HepG2 (cell line): Measurements from ENCODE around the gene FAM162A. TPM values are rescaled to one million over a fixed set of nuclear protein-coding genes. Genes with fewer than 3 reads are reported as not detected.
A peak's percentile ranks its signal among the peaks of the same experiment; 100 is the strongest.
"Not testable (repeated sequence)": the region's sequence is repeated elsewhere in the genome, so short reads cannot be mapped to it uniquely, and the experiment has no call there.

Experiments
- ATAC-seq: fragments of 200-7000 bp; cut with Tn5 transposase; 3 replicates; pipeline ENCODE4 v1.9.1; 2020; ENCODE audit warnings: mild to moderate bottlenecking, moderate library complexity
- BruUV-seq: library from RNA; stranded (reverse); fragments of 400-500 nt; replicated peaks from 2 replicates; lab custom pipeline; 2021; lab: Mats Ljungman, UMichigan
- CTCF ChIA-PET: fragments of 300-600 bp; formaldehyde crosslinking; extraction: SDS; loops from one replicate; lab custom pipeline; 2021; ENCODE audit warnings: low total read pairs, inconsistent platforms, low intra/inter-chr PET ratio; lab: Yijun Ruan, JAX
- POLR2A ChIA-PET: fragments of 350-600 bp; sonication (Branson Sonifier 250); formaldehyde crosslinking; loops from one replicate; lab custom pipeline; 2020; ENCODE audit warnings: antibody characterized with exemption, inconsistent platforms; lab: Yijun Ruan, JAX
- DNase-seq: peaks from one replicate; pipeline ENCODE4 v3.0.0-alpha.2; 2015; ENCODE audit warnings: low spot score
- FAIRE-seq: peaks from 3 replicates; lab custom pipeline; 2011; peaks lifted over from hg19 to GRCh38; lab: Jason Lieb, UNC
- H2AFZ ChIP-seq: one replicate; pipeline ENCODE4 v1.6.1; 2011; ENCODE audit warnings: low read length, inconsistent platforms
- H3K27ac ChIP-seq: fragments of 300-600 bp; 3 replicates; pipeline ENCODE4 v1.8.0; 2011; ENCODE audit warnings: mixed run types, mild to moderate bottlenecking, mixed read lengths, low read length, inconsistent platforms; ENCODE audit not compliant: insufficient read depth; ENCODE audit errors: extremely low read length
- H3K27me3 ChIP-seq, 2 experiments: fragments of 200-600 bp in 1 of 2; 2 replicates in 1 of 2; 3 replicates in 1 of 2; pipeline versions ENCODE4 v1.6.0 to v1.8.0; 2011; ENCODE audit warnings: low read length in 2 of 2, mild to moderate bottlenecking in 2 of 2, moderate library complexity in 2 of 2, inconsistent platforms in 1 of 2; ENCODE audit not compliant: insufficient read depth in 2 of 2, control insufficient read depth in 1 of 2
- H3K36me3 ChIP-seq, 2 experiments: fragments of 200-600 bp in 1 of 2; replicated peaks in 1 of 2; 2 replicates in 1 of 2; 3 replicates in 1 of 2; pipeline versions ENCODE4 v1.5.1 to v1.8.0; 2011; ENCODE audit warnings: low read length in 2 of 2, inconsistent platforms in 1 of 2; ENCODE audit not compliant: insufficient read depth in 2 of 2, control insufficient read depth in 1 of 2
- H3K4me1 ChIP-seq: 2 replicates; pipeline ENCODE4 v1.5.1; 2012; ENCODE audit warnings: low read length, inconsistent platforms; ENCODE audit not compliant: insufficient read depth
- H3K4me2 ChIP-seq: 2 replicates; pipeline ENCODE4 v1.6.0; 2011; ENCODE audit warnings: low read depth, low read length, inconsistent platforms
- H3K4me3 ChIP-seq, 3 experiments: fragments of 200-600 bp in 1 of 3; sonication (generic), shearing (Covaris generic) in 1 of 3; replicated peaks in 1 of 3; 2 replicates each; pipeline ENCODE4 v1.5.1; 2011 to 2016; ENCODE audit warnings: low read length in 3 of 3, inconsistent platforms in 2 of 3, low read depth in 2 of 3, mild to moderate bottlenecking in 2 of 3, control low read depth in 1 of 3, mixed read lengths in 1 of 3; ENCODE audit not compliant: insufficient read depth in 1 of 3
- H3K79me2 ChIP-seq: one replicate; pipeline ENCODE4 v1.6.1; 2011; ENCODE audit warnings: low read length, inconsistent platforms; ENCODE audit not compliant: insufficient read depth
- H3K9ac ChIP-seq: 2 replicates; pipeline ENCODE4 v1.6.0; 2011; ENCODE audit warnings: mild to moderate bottlenecking, low read depth, low read length, inconsistent platforms; ENCODE audit not compliant: insufficient read depth
- H3K9me3 ChIP-seq: 2 replicates; pipeline ENCODE4 v1.5.1; 2012; ENCODE audit warnings: mild to moderate bottlenecking, low read length
- H4K20me1 ChIP-seq: 2 replicates; pipeline ENCODE4 v1.6.0; 2011; ENCODE audit warnings: inconsistent platforms, mild to moderate bottlenecking, low read length, moderate library complexity; ENCODE audit not compliant: insufficient read depth
- CHD4 ChIP-seq: fragments of 200-600 bp; sonication (generic); IDR thresholded peaks from 2 replicates; pipeline ENCODE4 v1.7.0; 2017; ENCODE audit warnings: mild to moderate bottlenecking, low read length, borderline replicate concordance
- GATAD1 ChIP-seq: IDR thresholded peaks from 2 replicates; pipeline ENCODE4 v1.6.1; 2016; ENCODE audit warnings: missing genetic modification reagents, missing compliant biosample characterization
- ISL2 ChIP-seq: sonication (generic); formaldehyde crosslinking; IDR thresholded peaks from 2 replicates; pipeline ENCODE4 v1.5.0; 2020; ENCODE audit warnings: missing genetic modification reagents
- NCOR1 ChIP-seq: fragments of 200-600 bp; sonication (generic); IDR thresholded peaks from 2 replicates; pipeline ENCODE4 v1.7.0; 2017; ENCODE audit warnings: antibody characterized with exemption, low read length, borderline replicate concordance
- NFKBIZ ChIP-seq: IDR thresholded peaks from 2 replicates; pipeline ENCODE4 v1.6.1; 2018; ENCODE audit warnings: missing genetic modification reagents, missing compliant biosample characterization
- RBAK ChIP-seq: sonication (generic); formaldehyde crosslinking; IDR thresholded peaks from 2 replicates; pipeline ENCODE4 v1.5.1; 2020; ENCODE audit warnings: mild to moderate bottlenecking, missing genetic modification reagents
- TAF1 ChIP-seq: sonication (generic); formaldehyde crosslinking; IDR thresholded peaks from 2 replicates; pipeline ENCODE4 v1.4.0; 2020; ENCODE audit warnings: missing genetic modification reagents
- YEATS4 ChIP-seq: sonication (generic); formaldehyde crosslinking; IDR thresholded peaks from 2 replicates; pipeline ENCODE4 v1.4.0; 2020; ENCODE audit warnings: missing genetic modification reagents, borderline replicate concordance
- ZNF781 ChIP-seq: sonication (generic); formaldehyde crosslinking; IDR thresholded peaks from 2 replicates; pipeline ENCODE4 v1.5.1; 2020; ENCODE audit warnings: borderline replicate concordance, mild to moderate bottlenecking, missing genetic modification reagents; ENCODE audit errors: not compliant biosample characterization
- WGBS: methylation state at CpG from one replicate; pipeline ENCODE4 v1.1.6; 2017; ENCODE audit warnings: low lambda C conversion rate; 5-methylcytosine and 5-hydroxymethylcytosine counted together
- in situ Hi-C: cut with HindIII; loops from 2 replicates; pipeline ENCODE4 v1.10.0; 2017; ENCODE audit warnings: low pct_unique_long_range_greater_than_20kb; ENCODE audit not compliant: extremely low pct_ligation_motif_present
- intact Hi-C: fragments of 100-400 bp; cut with micrococcal nuclease; formaldehyde crosslinking; loops from one replicate; pipeline ENCODE4 v1.10.0; 2022; ENCODE audit not compliant: unreplicated experiment
- polyA plus RNA-seq, 8 experiments: library from polyadenylated mRNA; depleted of rRNA in 3 of 8; stranded (reverse) in 7 of 8; unstranded in 1 of 8; fragments of >200 nt; fragmentation: Illumina TruSeq in 4 of 8; extraction: Trizol in 4 of 8; gene quantifications; 2 replicates each; pipeline versions ENCODE4 v1.2.1 to v1.2.3, GENCODE V29; 2011 to 2016; ENCODE audit warnings: low read depth in 4 of 8, missing spikeins in 1 of 8, mixed read lengths in 1 of 8; ENCODE audit not compliant: insufficient read depth in 1 of 8
- total RNA-seq, 5 experiments: library from RNA; depleted of rRNA; stranded (reverse); fragments of >200 nt; fragmentation: Illumina TruSeq; extraction: Trizol; gene quantifications; 2 replicates each; pipeline ENCODE4 v1.2.3, GENCODE V29; 2016; ENCODE audit warnings: low read depth in 1 of 5
- TF ChIP-seq, protein P1 (sequence below): sonication (generic); formaldehyde crosslinking; IDR thresholded peaks from 2 replicates; pipeline ENCODE4 v1.4.0; 2020; ENCODE audit warnings: missing genetic modification reagents, mild to moderate bottlenecking, borderline replicate concordance

Gene FAM162A
- total and polyA plus RNA-seq, 2 of the 13 experiments (the other 11 are each of a cell fraction or from before 2014, with no cell fraction given) = 115 to 155 TPM

DNA sequence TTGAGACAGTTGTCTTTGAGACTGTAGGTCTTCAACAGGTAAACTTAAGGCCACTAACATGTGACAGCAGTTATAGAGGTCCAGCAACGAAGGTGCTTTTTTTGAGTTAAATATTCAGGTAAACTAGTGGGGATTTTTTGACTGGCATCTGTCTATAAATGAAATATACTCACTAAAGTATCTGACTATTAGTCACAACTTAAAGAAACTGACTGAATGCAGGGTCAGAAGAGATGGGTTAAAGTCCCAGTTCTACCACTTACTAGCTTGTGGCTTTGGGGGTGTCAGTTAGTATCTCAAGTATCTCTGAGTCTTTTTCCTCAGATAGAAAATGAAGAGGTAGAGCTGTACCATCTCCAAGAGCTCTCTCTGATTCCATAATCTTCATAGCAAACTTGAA, 18.9 kb upstream of the FAM162A start:
- in situ Hi-C loops = no loop called here
- ChIA-PET POLR2A (interaction anchor here (1.0 to 7.8 kb wide), 5 partner anchors 12 to 1683 kb away, joined by 3 to 103 read pairs (median 9); partner anchors contain the start of genes FAM162A, HGD, MIX23 and WDR5B), CTCF (no interaction called here)
- ATAC-seq = no peak; the same call in 2 of the 3 replicates
- Histone ChIP-seq H3K79me2 (peaks cover 3% of the 10 kb centered on the region), H3K4me2 (peak overlapping the region; percentile 19), H3K36me3 (peaks cover 12 to 40% of the 10 kb centered on the region in 2 experiments), H3K27ac (peak overlapping the region; percentile 96), H3K27me3 (no peaks in the 10 kb centered on the region), H4K20me1 (no peaks in the 10 kb centered on the region), H2AFZ (no peak overlapping the region), H3K9me3 (no peaks in the 10 kb centered on the region), H3K9ac (peak overlapping the region; percentile 50), H3K4me3 (no peak overlapping the region), H3K4me1 (peaks cover 71% of the 10 kb centered on the region)
- intact Hi-C loops = loop anchor here (1.0 kb wide), 1 partner anchor 18 kb away; the partner anchor contains the start of gene MIX23
- 65% methylated on average over 1 of the region's 1 CpG for WGBS
- no peak for FAIRE-seq
- BruUV-seq = TSS peak; percentile 43
- DNase-seq = no peak
- TF ChIP-seq TAF1 (CRISPR knock-in tag) (no peak), RBAK (CRISPR knock-in tag) (no peak), CHD4 (peak; percentile 21; the same call in 1 of the 2 replicates), YEATS4 (0 out of 2 replicates have a peak, but pooled peaks have one; percentile 8)

DNA sequence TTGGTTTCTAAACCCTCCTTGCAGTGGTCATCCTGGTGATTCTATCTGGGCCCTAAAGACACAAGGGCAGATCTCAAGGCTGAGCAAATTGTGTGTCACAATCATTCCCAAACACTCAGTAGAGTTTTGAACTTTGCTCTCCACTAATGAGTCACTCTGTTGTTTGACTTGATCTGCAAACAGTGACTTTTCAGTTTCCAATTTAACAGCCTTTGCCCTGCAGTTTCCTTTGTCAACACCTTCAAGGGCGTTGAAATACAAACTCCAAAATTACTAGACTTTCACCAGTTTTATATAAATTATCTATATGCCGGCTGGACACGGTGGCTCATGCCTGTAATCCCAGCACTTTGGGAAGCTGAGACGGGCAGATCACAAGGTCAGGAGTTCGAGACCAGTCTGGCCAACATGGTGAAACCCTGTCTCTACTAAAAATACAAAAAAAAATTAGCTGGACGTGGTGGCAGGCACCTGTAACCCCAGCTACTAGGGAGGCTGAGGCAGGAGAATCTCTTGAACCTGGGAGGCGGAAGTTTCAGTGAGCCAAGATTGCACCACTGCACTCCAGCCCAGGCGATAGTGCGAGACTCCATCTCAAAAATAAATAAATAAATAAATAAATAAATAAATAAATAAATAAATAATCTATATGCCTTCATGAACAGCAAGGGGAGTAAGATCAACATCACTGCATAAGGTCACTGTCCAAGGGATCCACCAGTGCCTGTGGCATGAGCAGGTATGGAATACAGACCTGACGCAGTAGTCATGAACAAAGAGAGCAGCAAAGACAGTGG, 18.2 kb upstream of the FAM162A start:
- H4K20me1 ChIP-seq, H3K9me3 ChIP-seq, in situ Hi-C loops, CTCF ChIA-PET, H2AFZ ChIP-seq, H3K79me2 ChIP-seq, BruUV-seq, H3K27me3 ChIP-seq: not testable (repeated sequence)
- H3K9ac ChIP-seq = peak overlapping the region; percentile 50; the same call in 1 of the 2 replicates
- peaks cover 71% of the 10 kb centered on the region for H3K4me1 ChIP-seq
- FAIRE-seq (peak; percentile 97), DNase-seq (peak; percentile 97), ATAC-seq (peak; percentile 94)
- H3K36me3 ChIP-seq = peaks cover 12 to 46% of the 10 kb centered on the region in 2 experiments
- peak overlapping the region; percentile 96 for H3K27ac ChIP-seq
- WGBS = 35% methylated on average over 10 of the region's 10 CpGs
- POLR2A ChIA-PET = interaction anchor here (0.8 to 7.8 kb wide), 6 partner anchors 11 to 1684 kb away, joined by 3 to 103 read pairs (median 8); partner anchors contain the start of genes FAM162A, HGD, MIX23 and WDR5B
- H3K4me2 ChIP-seq = peak overlapping the region; percentile 64
- intact Hi-C loops = loop anchor here (1.0 kb wide), 1 partner anchor 18 kb away; the partner anchor contains the start of gene MIX23
- peak overlapping the region in 1 of 3 experiments; percentile 39; a peak in 2 of 6 replicates for H3K4me3 ChIP-seq
- peak; percentile 68 for TF ChIP-seq GATAD1
- TF ChIP-seq, protein P1, sequence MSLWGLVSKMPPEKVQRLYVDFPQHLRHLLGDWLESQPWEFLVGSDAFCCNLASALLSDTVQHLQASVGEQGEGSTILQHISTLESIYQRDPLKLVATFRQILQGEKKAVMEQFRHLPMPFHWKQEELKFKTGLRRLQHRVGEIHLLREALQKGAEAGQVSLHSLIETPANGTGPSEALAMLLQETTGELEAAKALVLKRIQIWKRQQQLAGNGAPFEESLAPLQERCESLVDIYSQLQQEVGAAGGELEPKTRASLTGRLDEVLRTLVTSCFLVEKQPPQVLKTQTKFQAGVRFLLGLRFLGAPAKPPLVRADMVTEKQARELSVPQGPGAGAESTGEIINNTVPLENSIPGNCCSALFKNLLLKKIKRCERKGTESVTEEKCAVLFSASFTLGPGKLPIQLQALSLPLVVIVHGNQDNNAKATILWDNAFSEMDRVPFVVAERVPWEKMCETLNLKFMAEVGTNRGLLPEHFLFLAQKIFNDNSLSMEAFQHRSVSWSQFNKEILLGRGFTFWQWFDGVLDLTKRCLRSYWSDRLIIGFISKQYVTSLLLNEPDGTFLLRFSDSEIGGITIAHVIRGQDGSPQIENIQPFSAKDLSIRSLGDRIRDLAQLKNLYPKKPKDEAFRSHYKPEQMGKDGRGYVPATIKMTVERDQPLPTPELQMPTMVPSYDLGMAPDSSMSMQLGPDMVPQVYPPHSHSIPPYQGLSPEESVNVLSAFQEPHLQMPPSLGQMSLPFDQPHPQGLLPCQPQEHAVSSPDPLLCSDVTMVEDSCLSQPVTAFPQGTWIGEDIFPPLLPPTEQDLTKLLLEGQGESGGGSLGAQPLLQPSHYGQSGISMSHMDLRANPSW (CRISPR knock-in tag) = peak; percentile 73; the same call in 1 of the 2 replicates
- 0 out of 2 replicates have a peak, but pooled peaks have one; percentile 79 for TF ChIP-seq NFKBIZ
- peak; percentile 90 for TF ChIP-seq ISL2
- TF ChIP-seq ZNF781 (CRISPR knock-in tag) = peak; percentile 60
- TF ChIP-seq NCOR1 = peak; percentile 93
